Fibroblast of villous mesenchyme (primary cell): ENCODE data around the gene SFXN5. TPM values are rescaled to one million over a fixed set of nuclear protein-coding genes. Genes with fewer than 3 reads are reported as not detected.

Experiments used
- DNase-seq: peaks from one replicate; pipeline ENCODE4 v3.0.0-alpha.2; 2010; ENCODE audit warnings: low read depth
- H3K4me3 ChIP-seq: 2 replicates; pipeline ENCODE4 v1.5.1; 2011; ENCODE audit warnings: low read depth, mild to moderate bottlenecking, low read length
- total RNA-seq: library from RNA; depleted of rRNA; stranded (reverse); fragments of >200 nt; gene quantifications from 2 replicates; pipeline ENCODE4 v1.2.3, GENCODE V29; 2012
- TF ChIP-seq, protein P1 (sequence below): IDR thresholded peaks from 2 replicates; pipeline ENCODE4 v1.5.1; 2012; ENCODE audit warnings: low read depth, mild to moderate bottlenecking, low read length; ENCODE audit not compliant: insufficient read depth

Gene SFXN5
- total RNA-seq, 1 donor: 12.1 TPM

DNA sequence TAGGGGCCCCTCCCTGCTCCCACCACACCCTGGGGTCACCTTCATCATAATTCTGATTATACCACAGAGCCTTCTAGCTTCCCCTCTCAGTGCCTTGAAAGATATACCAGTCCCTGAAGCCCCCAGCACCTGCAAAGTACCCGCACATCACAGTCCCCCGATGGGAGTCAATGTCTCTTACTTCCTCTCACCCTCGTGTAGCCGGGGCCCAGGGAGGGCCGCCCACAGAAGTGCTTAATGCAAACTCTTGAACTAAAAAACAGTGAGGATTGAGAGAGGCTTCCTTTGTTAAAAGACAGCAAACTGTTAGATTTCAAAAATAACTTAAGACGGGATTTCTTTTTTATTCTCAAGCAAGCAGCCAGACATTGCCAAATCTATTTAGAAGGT is 76.5 kb downstream of the SFXN5 start:
- TF ChIP-seq, protein P1, sequence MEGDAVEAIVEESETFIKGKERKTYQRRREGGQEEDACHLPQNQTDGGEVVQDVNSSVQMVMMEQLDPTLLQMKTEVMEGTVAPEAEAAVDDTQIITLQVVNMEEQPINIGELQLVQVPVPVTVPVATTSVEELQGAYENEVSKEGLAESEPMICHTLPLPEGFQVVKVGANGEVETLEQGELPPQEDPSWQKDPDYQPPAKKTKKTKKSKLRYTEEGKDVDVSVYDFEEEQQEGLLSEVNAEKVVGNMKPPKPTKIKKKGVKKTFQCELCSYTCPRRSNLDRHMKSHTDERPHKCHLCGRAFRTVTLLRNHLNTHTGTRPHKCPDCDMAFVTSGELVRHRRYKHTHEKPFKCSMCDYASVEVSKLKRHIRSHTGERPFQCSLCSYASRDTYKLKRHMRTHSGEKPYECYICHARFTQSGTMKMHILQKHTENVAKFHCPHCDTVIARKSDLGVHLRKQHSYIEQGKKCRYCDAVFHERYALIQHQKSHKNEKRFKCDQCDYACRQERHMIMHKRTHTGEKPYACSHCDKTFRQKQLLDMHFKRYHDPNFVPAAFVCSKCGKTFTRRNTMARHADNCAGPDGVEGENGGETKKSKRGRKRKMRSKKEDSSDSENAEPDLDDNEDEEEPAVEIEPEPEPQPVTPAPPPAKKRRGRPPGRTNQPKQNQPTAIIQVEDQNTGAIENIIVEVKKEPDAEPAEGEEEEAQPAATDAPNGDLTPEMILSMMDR: no peak
- H3K4me3 ChIP-seq: no peak overlapping the region
- DNase-seq: no peak

DNA sequence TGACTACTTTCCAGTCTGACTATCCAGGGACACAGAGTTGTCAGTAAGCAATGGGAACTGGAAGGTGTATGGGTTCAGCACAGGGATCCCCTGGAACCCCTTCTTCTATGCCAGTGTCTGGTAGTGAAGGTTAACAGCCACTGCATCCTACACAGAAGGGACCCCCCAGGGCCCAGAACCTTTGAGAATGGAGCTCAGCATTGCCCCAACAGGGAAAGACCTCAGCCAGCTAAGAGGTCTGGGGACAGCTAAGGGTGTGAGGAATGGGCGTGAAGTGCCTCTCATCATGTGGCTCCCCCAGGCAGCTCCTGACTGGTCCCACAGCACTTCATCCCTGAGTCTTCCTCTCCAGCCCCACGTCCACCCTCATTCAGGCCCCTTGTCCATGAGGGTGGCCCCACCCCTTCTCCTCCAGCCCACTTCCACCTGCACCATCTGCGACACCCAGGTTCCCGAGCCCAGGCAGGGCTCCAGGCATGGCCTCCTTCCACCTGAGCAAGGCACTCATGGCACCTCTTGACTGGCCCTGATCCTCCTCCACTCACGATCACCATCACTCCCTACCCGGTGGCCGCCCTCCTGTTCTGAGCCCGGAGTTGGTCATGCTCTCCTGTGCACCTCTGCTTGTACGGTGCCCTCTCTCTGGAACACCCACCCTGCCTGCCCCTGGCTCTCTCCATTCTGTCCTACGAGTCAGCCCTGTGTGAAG is 77.1 kb downstream of the SFXN5 start:
- no peak for DNase-seq
- TF ChIP-seq, protein P1: no peak
- no peak overlapping the region for H3K4me3 ChIP-seq

DNA sequence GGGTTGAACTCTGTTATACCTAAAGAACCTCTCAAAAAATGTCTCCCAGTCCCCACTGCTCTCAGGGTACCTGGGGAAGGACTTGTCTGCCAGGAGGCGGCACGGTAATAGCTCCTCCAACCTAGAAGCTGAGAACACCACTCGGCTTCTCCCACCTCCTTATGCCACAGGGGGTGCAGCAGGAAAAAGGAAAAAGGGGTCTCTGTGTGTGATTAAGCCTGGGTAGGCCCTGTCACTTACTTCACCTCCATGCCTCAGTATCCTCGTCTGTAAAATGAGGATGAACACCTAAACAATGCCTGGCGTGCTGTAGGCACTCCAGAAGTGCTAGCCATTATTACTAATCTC is 77.6 kb downstream of the SFXN5 start:
- no peak for DNase-seq
- H3K4me3 ChIP-seq: no peak overlapping the region
- TF ChIP-seq, protein P1: no peak

GRCh38 chr2:72993147-72993932 is 78.2 kb downstream of the SFXN5 start:
- peak; percentile 26 for DNase-seq
- no peak overlapping the region for H3K4me3 ChIP-seq
- TF ChIP-seq, protein P1: peak; percentile 75

DNA sequence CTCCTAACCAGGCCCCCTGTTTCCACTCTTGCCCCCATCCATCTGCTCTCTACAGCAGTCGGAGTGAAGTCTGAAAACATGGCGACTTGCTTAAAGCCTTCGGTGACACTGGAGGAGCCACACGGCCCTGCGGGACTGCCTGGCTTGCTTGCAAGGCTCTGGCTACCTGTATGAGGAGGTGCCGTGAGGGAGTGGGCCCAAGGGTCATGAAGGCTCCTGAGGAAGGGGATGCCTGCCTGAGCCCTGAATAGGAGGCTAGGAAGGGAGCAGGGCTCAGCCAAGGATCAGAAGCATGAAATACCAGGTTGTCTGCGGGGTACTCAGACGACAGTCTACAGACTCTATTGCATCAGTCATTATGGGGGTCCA is 78.8 kb downstream of the SFXN5 start:
- H3K4me3 ChIP-seq: no peak overlapping the region
- no peak for DNase-seq
- TF ChIP-seq, protein P1: no peak

GRCh38 chr2:72991980-72992733 is 79.4 kb downstream of the SFXN5 start:
- TF ChIP-seq, protein P1: no peak
- DNase-seq: no peak
- no peak overlapping the region for H3K4me3 ChIP-seq
